H4 (cell line): ENCODE measurements around the gene FAM168B. TPM values are rescaled to one million over a fixed set of nuclear protein-coding genes. Genes with fewer than 3 reads are reported as not detected.
A peak's percentile ranks its signal among the peaks of the same experiment; 100 is the strongest.
"Not testable (repeated sequence)": the region's sequence is repeated elsewhere in the genome, so short reads cannot be mapped to it uniquely, and the experiment has no call there.

Source experiments
- DNase-seq: peaks from one replicate; pipeline ENCODE4 v3.0.0-alpha.2; 2015; ENCODE audit warnings: low spot score
- total RNA-seq: library from RNA; depleted of rRNA; stranded (reverse); fragments of >200 nt; shearing (Covaris generic); gene quantifications from 2 replicates; pipeline ENCODE4 v1.2.3, GENCODE V29; 2014; rRNA removed

The FAM168B gene
- total RNA-seq = 56.1 and 61.7 TPM in 2 replicates

- DNase-seq = peak; percentile 77
Observed at GRCh38 chr2:131093006-131093695, at the start of gene FAM168B. TSS of gene FAM168B (minus strand) at chr2:131093460. CDS start at chr2:131082646, 10,814 bp downstream.

- DNase-seq = no peak
Observed at GRCh38 chr2:131142849-131143248, 49.6 kb upstream of the FAM168B start.

- no peak for DNase-seq
Observed at GRCh38 chr2:131140581-131140980, 47.3 kb upstream of the FAM168B start.

GRCh38 chr2:131132729-131133128 is 39.5 kb upstream of the FAM168B start:
- DNase-seq = no peak

GRCh38 chr2:131130298-131130596 is 37.0 kb upstream of the FAM168B start:
- DNase-seq = no peak

- DNase-seq = no peak
Observed at GRCh38 chr2:131127981-131128380, 34.7 kb upstream of the FAM168B start.

GRCh38 chr2:131127076-131127475 is 33.8 kb upstream of the FAM168B start:
- no peak for DNase-seq

- no peak for DNase-seq
Observed at GRCh38 chr2:131126436-131126835, 33.2 kb upstream of the FAM168B start.

- DNase-seq = no peak
Observed at GRCh38 chr2:131125195-131125757, 32.0 kb upstream of the FAM168B start.

- no peak for DNase-seq
Observed at GRCh38 chr2:131123192-131123591, 29.9 kb upstream of the FAM168B start.

- DNase-seq = no peak
Observed at GRCh38 chr2:131122496-131122895, 29.2 kb upstream of the FAM168B start.

- no peak for DNase-seq
Observed at GRCh38 chr2:131121464-131121863, 28.2 kb upstream of the FAM168B start.

- no peak for DNase-seq
Observed at GRCh38 chr2:131120815-131121317, 27.6 kb upstream of the FAM168B start.

- no peak for DNase-seq
Observed at GRCh38 chr2:131115752-131116151, 22.5 kb upstream of the FAM168B start.

GRCh38 chr2:131114950-131115349 is 21.7 kb upstream of the FAM168B start:
- not testable (repeated sequence) for DNase-seq

GRCh38 chr2:131113566-131114227 is 20.4 kb upstream of the FAM168B start:
- DNase-seq = no peak

GRCh38 chr2:131112529-131112928 is 19.3 kb upstream of the FAM168B start:
- DNase-seq = no peak

GRCh38 chr2:131105950-131106801 is 12.9 kb upstream of the FAM168B start:
- peak; percentile 42 for DNase-seq

GRCh38 chr2:131105156-131105949 is 12.1 kb upstream of the FAM168B start, which contains the start of gene PLEKHB2:
TSS of gene PLEKHB2 (plus strand) at chr2:131105336. CDS start at chr2:131120942, 15,606 bp downstream.
- DNase-seq = peak; percentile 78

GRCh38 chr2:131104487-131105155 is 11.4 kb upstream of the FAM168B start:
- DNase-seq = peak; percentile 63
